ENCODE measurements around the gene TACC2.

TACC2 gene

GRCh38 chr10:122251459-122252255, 262.7 kb downstream of the TACC2 start:
- DNase-seq (ENCODE audit: low read depth), result no peak

DNA sequence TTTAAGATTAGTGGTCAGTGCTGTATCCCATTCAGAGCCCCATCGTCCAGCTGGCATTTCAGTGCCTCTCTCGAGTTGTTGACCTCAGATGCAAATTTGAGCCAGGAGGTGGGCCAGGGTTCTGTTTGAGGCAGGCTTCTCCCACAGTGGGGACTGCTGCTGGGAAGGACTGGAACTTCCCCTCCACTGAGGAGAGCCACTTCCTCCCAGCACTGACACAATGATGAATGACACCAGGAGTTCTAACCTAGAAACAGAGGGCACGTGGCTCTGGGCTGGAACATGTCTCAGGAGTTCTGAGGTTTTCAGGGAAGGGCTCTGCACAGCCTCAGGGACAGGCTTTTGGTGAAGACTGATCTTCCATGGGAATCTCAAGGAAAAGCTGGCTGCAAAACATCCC, 263.8 kb downstream of the TACC2 start:
- DNase-seq (ENCODE audit: low read depth), result no peak

- no peak for DNase-seq (ENCODE audit: low read depth)
Observed at GRCh38 chr10:122253605-122254004, 264.6 kb downstream of the TACC2 start.

DNA sequence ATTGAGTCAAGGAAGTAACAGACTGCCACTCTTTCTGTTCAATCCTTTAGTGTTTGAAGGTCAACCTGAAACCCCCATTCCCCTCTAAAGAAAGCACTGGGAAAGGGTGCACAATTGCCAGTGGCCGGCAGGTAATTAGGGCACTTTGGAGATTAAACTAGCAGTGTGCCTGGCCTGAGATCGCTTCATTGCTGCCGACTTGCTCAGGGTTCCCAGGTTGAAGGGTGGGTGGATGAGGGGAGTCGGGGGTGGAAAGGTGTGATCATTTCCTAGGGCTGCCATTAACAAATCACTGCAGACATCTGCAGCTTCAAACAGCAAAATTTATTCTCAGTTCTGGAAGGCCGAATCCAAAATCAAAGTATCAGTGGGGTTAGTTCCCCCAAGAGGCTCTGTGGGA, 265.9 kb downstream of the TACC2 start:
- no peak for DNase-seq (ENCODE audit: low read depth)

- no peak for DNase-seq (ENCODE audit: low read depth)
Observed at GRCh38 chr10:122255509-122256301, 266.7 kb downstream of the TACC2 start.

- DNase-seq (ENCODE audit: low read depth), result no peak
Observed at GRCh38 chr10:122257041-122257440, 268.1 kb downstream of the TACC2 start.

DNA sequence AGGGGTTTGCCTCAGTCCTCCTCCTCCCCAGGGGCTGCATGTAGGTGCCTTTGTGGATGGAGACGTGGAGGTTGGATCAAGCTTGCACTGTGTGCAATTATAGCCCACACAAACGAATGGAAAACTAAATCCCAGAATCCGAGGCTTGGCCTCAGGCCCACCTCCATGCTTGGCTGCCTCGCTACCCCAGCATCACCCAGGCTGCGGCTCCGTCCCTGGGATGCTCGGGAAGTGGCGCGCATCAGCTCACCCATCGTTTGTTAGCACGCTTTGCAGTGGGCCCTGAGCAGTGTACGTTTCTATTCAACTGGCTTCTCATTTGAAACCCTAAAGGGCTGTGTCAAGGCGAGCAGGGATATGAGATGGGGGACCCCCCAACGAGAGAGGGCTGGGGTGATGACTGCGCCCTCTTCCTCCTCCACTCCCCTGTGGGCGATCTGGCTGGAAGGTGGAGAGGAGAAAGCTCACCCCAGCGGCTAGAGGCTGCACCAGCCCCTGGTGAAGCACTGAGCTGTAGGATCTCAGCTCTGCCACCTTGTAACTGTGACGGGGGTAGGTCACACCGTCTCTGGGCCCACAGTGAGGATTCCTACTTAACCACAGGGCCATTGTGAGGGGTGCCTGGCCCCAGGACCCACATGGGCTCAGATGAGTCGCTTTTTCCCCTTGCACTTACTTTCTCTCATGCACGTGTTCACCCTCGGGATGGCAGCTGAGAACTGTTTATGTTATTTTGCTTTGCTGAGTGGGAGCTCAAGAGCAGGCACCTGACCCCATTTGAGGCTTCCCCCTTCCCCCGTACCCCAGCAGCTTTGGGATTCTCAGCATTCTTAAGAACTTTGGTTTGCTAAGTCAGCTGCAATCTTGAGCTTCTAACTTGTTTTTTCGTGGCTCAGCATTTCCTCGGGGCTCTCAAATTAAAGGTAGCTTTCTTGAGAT, 269.4 kb downstream of the TACC2 start:
- no peak for DNase-seq (ENCODE audit: low read depth)

DNA sequence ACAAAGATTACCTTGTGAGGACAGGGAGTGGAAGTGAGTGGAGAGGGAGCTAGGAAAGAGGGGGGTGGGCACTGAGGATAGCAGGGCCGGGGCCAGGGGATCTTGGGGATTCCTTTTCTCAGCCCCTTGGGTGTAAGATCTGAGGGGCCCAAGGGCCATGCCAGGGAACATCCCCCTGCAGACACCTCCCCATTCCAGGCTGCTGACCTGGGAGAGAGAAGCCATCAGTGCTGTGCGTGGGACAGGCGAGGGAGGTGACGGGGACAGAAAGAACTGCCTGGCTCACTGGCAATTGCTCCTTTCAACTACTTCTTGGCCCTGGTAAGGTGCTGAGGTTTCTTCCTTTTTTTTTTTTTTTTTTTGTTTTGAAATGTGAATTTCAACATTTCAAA, 270.1 kb downstream of the TACC2 start:
- no peak for DNase-seq (ENCODE audit: low read depth)

GRCh38 chr10:122261584-122261983, 272.6 kb downstream of the TACC2 start:
- no peak for DNase-seq (ENCODE audit: low read depth)

DNA sequence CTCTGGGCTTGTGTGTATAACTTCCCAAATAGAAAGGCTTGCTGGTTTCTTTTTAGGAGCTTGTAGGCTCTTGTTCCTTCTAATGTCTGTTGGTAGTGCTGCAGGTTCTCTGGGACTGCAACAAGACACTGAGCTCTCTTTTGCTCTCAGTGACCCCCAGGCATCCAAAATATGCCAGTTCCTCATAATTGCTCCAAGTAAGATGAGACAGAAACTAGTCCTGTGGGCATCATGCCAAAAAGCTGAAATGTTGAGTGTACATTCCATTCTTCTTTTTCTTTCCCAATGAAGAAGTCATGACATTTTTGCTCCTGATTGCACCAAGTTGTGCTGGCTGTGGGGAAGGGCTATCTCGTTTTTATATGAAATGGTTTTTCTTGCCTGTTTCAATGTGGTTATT, 275.0 kb downstream of the TACC2 start:
- no peak for DNase-seq (ENCODE audit: low read depth)

DNA sequence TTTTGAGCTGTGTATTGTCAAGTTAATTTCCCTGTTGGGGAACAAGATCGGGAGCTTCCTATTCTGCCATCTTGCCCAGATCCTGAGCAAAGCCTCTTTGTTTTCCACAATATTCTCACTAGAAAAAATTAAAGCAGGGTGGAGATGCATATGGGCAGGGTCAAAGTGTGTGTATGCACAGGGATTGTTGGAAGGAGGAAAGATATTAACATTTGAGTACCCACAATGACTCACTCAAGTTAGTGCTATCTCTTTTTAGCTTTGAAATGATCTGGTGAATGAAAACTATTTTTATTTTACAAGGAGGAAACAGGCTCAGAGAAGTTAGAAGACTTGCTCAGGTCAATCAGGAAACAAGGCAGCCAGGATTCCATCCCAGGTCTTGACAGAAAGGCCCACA, 275.5 kb downstream of the TACC2 start:
- no peak for DNase-seq (ENCODE audit: low read depth)

- DNase-seq (ENCODE audit: low read depth), result no peak
Observed at GRCh38 chr10:122264931-122265330, 276.0 kb downstream of the TACC2 start.

GRCh38 chr10:122265896-122266295, 276.9 kb downstream of the TACC2 start:
- DNase-seq (ENCODE audit: low read depth), result no peak

- no peak for DNase-seq (ENCODE audit: low read depth)
Observed at GRCh38 chr10:122267849-122268737, 279.1 kb downstream of the TACC2 start.

GRCh38 chr10:122269059-122269687, 280.2 kb downstream of the TACC2 start:
- no peak for DNase-seq (ENCODE audit: low read depth)

DNA sequence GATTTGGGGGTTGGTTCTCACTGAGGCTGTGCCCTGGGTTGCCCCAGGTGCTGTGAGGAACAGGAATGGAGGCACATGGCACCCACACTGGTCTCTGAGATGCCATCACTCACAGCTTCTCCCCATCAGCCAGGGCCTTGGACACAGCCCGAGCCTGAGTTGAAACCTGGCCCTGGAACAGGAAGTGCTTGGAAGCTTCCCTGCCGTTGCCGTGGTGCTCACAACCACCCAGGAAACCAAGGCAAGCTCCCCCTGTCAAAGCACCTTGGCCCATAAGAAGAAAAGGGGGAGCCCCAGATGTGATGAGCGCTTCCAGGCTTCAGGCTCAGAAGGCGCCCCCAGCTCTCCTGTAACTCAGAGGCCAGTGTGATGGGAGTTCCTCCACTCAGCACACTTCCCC, 282.1 kb downstream of the TACC2 start, which contains the start of gene BTBD16:
BTBD16 (plus strand) TSS at position 221 of the 400 bp plus-strand sequence. CDS start 3,786 bp downstream, outside the sequence.
- DNase-seq (ENCODE audit: low read depth), result no peak

- no peak for DNase-seq (ENCODE audit: low read depth)
Observed at GRCh38 chr10:122273966-122274545, 285.1 kb downstream of the TACC2 start.

DNA sequence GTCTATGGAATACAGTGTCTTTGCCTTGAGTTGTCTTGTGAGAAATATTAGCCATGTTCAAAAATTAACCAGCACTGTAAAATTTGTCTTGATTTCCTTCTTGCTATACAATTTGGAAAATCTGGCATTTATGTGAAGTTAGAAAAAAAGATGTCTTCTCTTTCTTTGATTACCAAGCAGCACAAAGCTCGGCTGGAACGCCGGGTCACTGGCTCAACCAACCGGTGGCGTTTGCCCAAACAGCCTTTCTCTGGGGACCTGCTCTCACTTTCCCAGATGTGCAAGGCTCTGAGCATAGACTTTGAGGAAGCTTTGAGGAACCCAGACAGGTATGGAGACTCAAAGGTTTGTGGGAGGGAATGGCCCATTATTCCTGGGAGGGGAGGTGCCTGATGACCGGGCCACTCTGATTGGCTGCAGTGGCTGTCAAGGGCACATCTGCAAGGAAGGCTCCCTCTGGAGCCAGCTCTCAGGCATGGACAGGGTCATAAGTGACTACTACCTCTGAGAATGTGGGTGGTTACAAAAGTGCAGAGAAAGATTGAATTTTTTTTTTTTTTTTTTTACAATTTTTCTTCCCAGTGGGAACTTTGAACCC, 287.7 kb downstream of the TACC2 start:
- no peak for DNase-seq (ENCODE audit: low read depth)

DNA sequence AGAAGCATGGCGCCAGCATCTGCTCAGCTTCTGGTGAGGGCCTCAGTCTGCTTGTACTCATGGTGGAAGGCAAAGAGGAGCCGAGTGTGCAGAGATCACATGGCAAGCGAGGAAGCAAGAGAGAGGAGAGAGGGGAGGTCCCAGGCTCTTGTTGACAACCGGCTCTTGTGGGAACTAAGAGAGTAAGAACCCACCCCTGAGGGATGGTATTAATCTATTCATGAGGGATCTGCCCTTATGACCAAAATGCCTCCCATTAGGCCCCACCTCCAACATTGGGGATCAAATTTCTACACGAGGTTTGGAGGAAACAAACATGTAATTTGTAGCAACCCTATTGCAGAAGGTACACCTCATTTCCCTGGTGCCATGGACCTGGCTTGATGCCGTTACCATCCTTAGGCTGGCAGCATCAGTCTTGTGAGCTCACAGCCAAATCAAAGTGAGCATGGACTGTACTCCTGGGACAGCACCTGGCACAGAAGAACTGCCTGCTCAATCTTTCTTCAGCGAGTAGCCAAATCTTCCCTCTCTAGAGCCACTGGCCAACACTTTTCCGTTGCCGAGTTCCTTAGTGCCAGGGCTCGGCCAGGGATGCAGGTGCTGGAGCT, 288.7 kb downstream of the TACC2 start:
- no peak for DNase-seq (ENCODE audit: low read depth)
